Upper lobe of right lung (tissue), 1 donor: ENCODE results near the gene BPHL. TPM values are rescaled to one million over a fixed set of nuclear protein-coding genes. Genes with fewer than 3 reads are reported as not detected.
"Not testable (repeated sequence)": the region's sequence is repeated elsewhere in the genome, so short reads cannot be mapped to it uniquely, and the experiment has no call there.

Experiments
- ATAC-seq: fragments of 200-7000 bp; cut with Tn5 transposase; one replicate; pipeline ENCODE4 v1.9.1; 2020; ENCODE audit warnings: mild to moderate bottlenecking, moderate library complexity
- DNase-seq: peaks from one replicate; pipeline ENCODE4 v3.0.0-alpha.2; 2020
- H3K27ac ChIP-seq: fragments of 200-600 bp; one replicate; pipeline ENCODE4 v1.8.0; 2022
- H3K27me3 ChIP-seq: fragments of 200-600 bp; one replicate; pipeline ENCODE4 v1.8.0; 2022; ENCODE audit warnings: mild to moderate bottlenecking
- H3K36me3 ChIP-seq: fragments of 200-600 bp; one replicate; pipeline ENCODE4 v1.8.0; 2022
- H3K4me1 ChIP-seq: fragments of 200-600 bp; one replicate; pipeline ENCODE4 v1.8.0; 2022
- H3K4me3 ChIP-seq: fragments of 200-600 bp; one replicate; pipeline ENCODE4 v1.8.0; 2022; ENCODE audit warnings: mild to moderate bottlenecking
- H3K9me3 ChIP-seq: fragments of 200-600 bp; one replicate; pipeline ENCODE4 v1.8.0; 2022
- intact Hi-C: fragments of 100-400 bp; cut with DNase I; formaldehyde crosslinking; loops from one replicate; pipeline ENCODE4 v1.11.0; 2022
- total RNA-seq: library from RNA; stranded (reverse); fragmentation: NEBNext Ultra II Directional; extraction: Animal tissue kit (Norgen Biotek cat#: 25700); gene quantifications from one replicate; pipeline ENCODE4 v1.2.1, GENCODE V29; 2021
- TF ChIP-seq, protein P1 (sequence below): fragments of 200-600 bp; IDR thresholded peaks from one replicate; pipeline ENCODE4 v1.8.0; 2022; ENCODE audit warnings: antibody characterized with exemption
- donor health status: DM: no; HTN: yes; CAD: no; lungs with severe emphysema.

Gene BPHL
- total RNA-seq, 1 donor from 2014 or later: 7.6 TPM

- H3K36me3 ChIP-seq: no peaks in the 10 kb centered on the region
- ATAC-seq (no peak), DNase-seq (no peak)
- TF ChIP-seq, protein P1, sequence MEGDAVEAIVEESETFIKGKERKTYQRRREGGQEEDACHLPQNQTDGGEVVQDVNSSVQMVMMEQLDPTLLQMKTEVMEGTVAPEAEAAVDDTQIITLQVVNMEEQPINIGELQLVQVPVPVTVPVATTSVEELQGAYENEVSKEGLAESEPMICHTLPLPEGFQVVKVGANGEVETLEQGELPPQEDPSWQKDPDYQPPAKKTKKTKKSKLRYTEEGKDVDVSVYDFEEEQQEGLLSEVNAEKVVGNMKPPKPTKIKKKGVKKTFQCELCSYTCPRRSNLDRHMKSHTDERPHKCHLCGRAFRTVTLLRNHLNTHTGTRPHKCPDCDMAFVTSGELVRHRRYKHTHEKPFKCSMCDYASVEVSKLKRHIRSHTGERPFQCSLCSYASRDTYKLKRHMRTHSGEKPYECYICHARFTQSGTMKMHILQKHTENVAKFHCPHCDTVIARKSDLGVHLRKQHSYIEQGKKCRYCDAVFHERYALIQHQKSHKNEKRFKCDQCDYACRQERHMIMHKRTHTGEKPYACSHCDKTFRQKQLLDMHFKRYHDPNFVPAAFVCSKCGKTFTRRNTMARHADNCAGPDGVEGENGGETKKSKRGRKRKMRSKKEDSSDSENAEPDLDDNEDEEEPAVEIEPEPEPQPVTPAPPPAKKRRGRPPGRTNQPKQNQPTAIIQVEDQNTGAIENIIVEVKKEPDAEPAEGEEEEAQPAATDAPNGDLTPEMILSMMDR: no peak
- H3K27ac ChIP-seq: no peak overlapping the region
- H3K9me3 ChIP-seq: no peaks in the 10 kb centered on the region
- no peaks in the 10 kb centered on the region for H3K27me3 ChIP-seq
- peaks cover 9% of the 10 kb centered on the region for H3K4me1 ChIP-seq
- no peak overlapping the region for H3K4me3 ChIP-seq
- intact Hi-C loops: no loop called here
Observed at GRCh38 chr6:3143158-3143557, 24.6 kb downstream of the BPHL start.

DNA sequence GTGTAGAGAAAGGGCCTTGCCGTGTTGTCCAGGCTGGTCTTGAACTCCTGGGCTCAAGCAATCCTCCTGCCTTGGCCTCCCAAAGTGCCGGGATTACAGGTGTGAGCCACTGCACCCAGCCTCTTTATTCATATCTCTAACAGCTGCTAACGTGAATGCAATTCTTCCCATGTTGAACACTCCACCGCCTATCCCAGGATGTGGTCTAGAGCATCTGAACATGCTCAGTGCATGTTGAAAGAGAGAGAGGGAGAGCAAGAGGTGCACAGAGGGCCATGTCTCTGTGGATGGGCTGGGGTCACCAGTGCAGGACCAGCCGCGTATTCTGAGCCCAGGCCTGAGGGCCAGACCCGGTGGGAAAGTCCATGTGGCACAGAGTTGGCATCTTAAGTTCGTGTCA lies 26.1 kb downstream of the BPHL start:
- H3K9me3 ChIP-seq: no peaks in the 10 kb centered on the region
- no peaks in the 10 kb centered on the region for H3K36me3 ChIP-seq
- H3K4me3 ChIP-seq: no peak overlapping the region
- intact Hi-C loops: no loop called here
- DNase-seq (no peak), ATAC-seq (no peak)
- TF ChIP-seq, protein P1: no peak
- H3K27me3 ChIP-seq: no peaks in the 10 kb centered on the region
- peaks cover 4% of the 10 kb centered on the region for H3K4me1 ChIP-seq
- H3K27ac ChIP-seq: no peak overlapping the region

DNA sequence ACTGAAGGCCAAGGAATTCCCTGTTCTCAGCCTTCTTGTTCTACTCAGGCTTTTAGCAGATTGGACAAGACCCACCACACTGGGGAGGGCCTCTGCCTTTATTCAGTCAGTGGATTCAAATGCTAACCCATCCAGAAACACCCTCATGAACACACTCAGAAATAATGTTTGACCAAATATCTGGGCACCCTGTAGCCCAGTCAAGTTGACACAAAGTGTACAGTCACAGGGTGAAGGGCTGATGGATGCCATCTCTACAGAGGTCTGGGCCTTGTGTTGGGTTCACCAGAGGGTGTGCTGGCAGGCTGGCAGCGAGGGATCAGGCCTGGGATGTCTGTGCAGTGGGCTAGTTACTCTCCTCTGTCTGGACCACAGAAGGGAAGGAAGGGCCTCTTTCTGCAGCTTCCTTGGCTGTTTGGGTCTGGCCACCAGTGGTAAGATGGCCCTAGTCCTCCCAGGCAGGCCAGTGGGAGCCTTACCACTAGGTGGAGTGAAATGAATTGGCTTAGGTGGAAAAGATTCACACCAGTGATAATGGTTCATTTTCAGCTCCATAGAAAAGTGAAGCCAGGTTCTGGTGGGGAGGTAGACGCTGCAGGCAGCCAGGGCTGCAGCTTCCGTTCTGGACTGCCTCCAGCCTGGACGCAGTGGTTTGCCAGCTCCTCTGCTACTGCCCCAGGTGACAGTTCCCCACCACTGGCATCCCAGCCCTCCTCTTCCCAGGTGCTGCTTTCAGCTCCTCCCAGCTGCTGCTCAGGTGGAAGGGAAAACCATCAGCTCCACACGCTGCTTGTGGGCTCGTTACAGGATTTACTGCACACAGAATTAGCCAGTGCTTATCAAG lies 29.6 kb downstream of the BPHL start:
- DNase-seq (no peak), ATAC-seq (no peak)
- H3K4me1 ChIP-seq: no peaks in the 10 kb centered on the region
- no peak overlapping the region for H3K4me3 ChIP-seq
- TF ChIP-seq, protein P1: no peak
- H3K27ac ChIP-seq: no peak overlapping the region
- H3K9me3 ChIP-seq: no peaks in the 10 kb centered on the region
- intact Hi-C loops: no loop called here
- no peaks in the 10 kb centered on the region for H3K27me3 ChIP-seq
- no peaks in the 10 kb centered on the region for H3K36me3 ChIP-seq

GRCh38 chr6:3151691-3152090 lies 33.2 kb downstream of the BPHL start:
- Histone ChIP-seq H3K4me1 (no peaks in the 10 kb centered on the region), H3K9me3 (no peaks in the 10 kb centered on the region), H3K36me3 (peaks cover 6% of the 10 kb centered on the region), H3K27ac (no peak overlapping the region), H3K27me3 (no peaks in the 10 kb centered on the region), H3K4me3 (no peak overlapping the region)
- ATAC-seq: no peak
- TF ChIP-seq, protein P1: no peak
- DNase-seq: no peak
- intact Hi-C loops: no loop called here

GRCh38 chr6:3152689-3153088 lies 34.2 kb downstream of the BPHL start:
- Histone ChIP-seq H3K9me3 (no peaks in the 10 kb centered on the region), H3K4me3 (no peak overlapping the region), H3K36me3 (peaks cover 6% of the 10 kb centered on the region), H3K4me1 (no peaks in the 10 kb centered on the region), H3K27me3 (no peaks in the 10 kb centered on the region), H3K27ac (no peak overlapping the region)
- intact Hi-C loops: no loop called here
- ATAC-seq: no peak
- TF ChIP-seq, protein P1: no peak
- no peak for DNase-seq

GRCh38 chr6:3155416-3155815 lies 36.9 kb downstream of the BPHL start:
- ATAC-seq, H3K36me3 ChIP-seq, H3K27me3 ChIP-seq, H3K27ac ChIP-seq, H3K4me3 ChIP-seq, H3K4me1 ChIP-seq, intact Hi-C loops, H3K9me3 ChIP-seq, DNase-seq: not testable (repeated sequence)

- not testable (repeated sequence) for H3K4me1 ChIP-seq, ATAC-seq, H3K9me3 ChIP-seq
Observed at GRCh38 chr6:3156184-3157130, 37.9 kb downstream of the BPHL start.

More at GRCh38 chr6:3156184-3157130, 37.9 kb downstream of the BPHL start:
- DNase-seq, intact Hi-C loops, H3K36me3 ChIP-seq, H3K27me3 ChIP-seq: not testable (repeated sequence)
- peak overlapping the region; percentile 95 for H3K27ac ChIP-seq
- H3K4me3 ChIP-seq: peak overlapping the region; percentile 83
